H1 (cell line): Measurements from ENCODE around the gene PLIN1. TPM values are rescaled to one million over a fixed set of nuclear protein-coding genes. Genes with fewer than 3 reads are reported as not detected.

ENCODE experiments used
- CTCF ChIA-PET: fragments of 300-600 bp; sonication (Branson Sonifier 250); formaldehyde crosslinking; loops from one replicate; lab custom pipeline; 2021; ENCODE audit not compliant: partially characterized antibody; lab: Charles Lee
- POLR2A ChIA-PET: fragments of 300-600 bp; sonication (Branson Sonifier 250); formaldehyde crosslinking; loops from one replicate; lab custom pipeline; 2021; ENCODE audit warnings: inconsistent platforms; ENCODE audit not compliant: partially characterized antibody; lab: Charles Lee
- DNase-seq, 2 experiments: peaks; one replicate each; pipeline versions ENCODE4 v3.0.0 to v3.0.0-alpha.2; 2010 to 2022; ENCODE audit warnings: low spot score in 2 of 2, low read depth in 1 of 2, mixed read lengths in 1 of 2
- FAIRE-seq: peaks from 2 replicates; lab custom pipeline; 2011; peaks lifted over from hg19 to GRCh38; lab: Jason Lieb, UNC
- H2AFZ ChIP-seq: 2 replicates; pipeline ENCODE4 v1.8.1; 2012; ENCODE audit warnings: low read length, inconsistent platforms
- H2AK5ac ChIP-seq: 2 replicates; pipeline ENCODE4 v1.6.1; 2013; ENCODE audit warnings: low read depth, low read length
- H2BK120ac ChIP-seq: replicated peaks from 2 replicates; pipeline ENCODE3; 2013; ENCODE audit warnings: low read depth, low read length, inconsistent platforms
- H2BK12ac ChIP-seq: 2 replicates; pipeline ENCODE4 v1.6.1; 2013; ENCODE audit warnings: low read depth, low read length
- H2BK15ac ChIP-seq: 2 replicates; pipeline ENCODE4 v1.6.1; 2013; ENCODE audit warnings: low read length
- H2BK20ac ChIP-seq: 2 replicates; pipeline ENCODE4 v1.6.1; 2013; ENCODE audit warnings: low read length
- H2BK5ac ChIP-seq: 2 replicates; pipeline ENCODE4 v1.6.1; 2013; ENCODE audit warnings: low read depth, low read length
- H3K14ac ChIP-seq: 2 replicates; pipeline ENCODE4 v1.6.1; 2013; ENCODE audit warnings: inconsistent platforms; ENCODE audit not compliant: insufficient read length
- H3K18ac ChIP-seq: 2 replicates; pipeline ENCODE4 v1.6.1; 2013; ENCODE audit warnings: low read length; ENCODE audit errors: extremely low read depth
- H3K23ac ChIP-seq: 2 replicates; pipeline ENCODE4 v1.6.1; 2013; ENCODE audit warnings: inconsistent platforms; ENCODE audit not compliant: insufficient read length
- H3K23me2 ChIP-seq: 2 replicates; pipeline ENCODE4 v1.6.1; 2013; ENCODE audit warnings: low read depth, low read length
- H3K27ac ChIP-seq: 2 replicates; pipeline ENCODE4 v1.6.1; 2011; ENCODE audit warnings: low read depth, low read length, inconsistent platforms
- H3K27me3 ChIP-seq, 4 experiments: replicated peaks in 1 of 4; 1 replicate in 1 of 4; 2 replicates in 3 of 4; pipeline versions ENCODE4 v1.6.1 to v1.8.1; 2011 to 2013; ENCODE audit warnings: low read length in 3 of 4, mild to moderate bottlenecking in 3 of 4, inconsistent platforms in 2 of 4, mixed read lengths in 2 of 4, moderate library complexity in 1 of 4; ENCODE audit not compliant: control insufficient read depth in 3 of 4, insufficient read depth in 3 of 4; ENCODE audit errors: extremely low read depth in 1 of 4
- H3K36me3 ChIP-seq, 4 experiments: 2 replicates each; pipeline versions ENCODE4 v1.6.1 to v1.8.1; 2011 to 2013; ENCODE audit warnings: mild to moderate bottlenecking in 4 of 4, low read length in 3 of 4, moderate library complexity in 2 of 4, control low read depth in 1 of 4, inconsistent platforms in 1 of 4; ENCODE audit not compliant: insufficient read depth in 4 of 4, control insufficient read depth in 2 of 4
- H3K4ac ChIP-seq: replicated peaks from 2 replicates; pipeline ENCODE3; 2013; ENCODE audit warnings: low read length, low read depth, mixed read lengths, inconsistent platforms; ENCODE audit not compliant: insufficient read length
- H3K4me1 ChIP-seq, 4 experiments: replicated peaks in 1 of 4; 1 replicate in 1 of 4; 2 replicates in 3 of 4; pipeline versions ENCODE4 v1.6.1 to v1.8.1; 2011 to 2013; ENCODE audit warnings: low read length in 3 of 4, inconsistent platforms in 2 of 4, mixed read lengths in 1 of 4; ENCODE audit not compliant: insufficient read depth in 4 of 4, control insufficient read depth in 3 of 4
- H3K4me2 ChIP-seq, 2 experiments: 2 replicates each; pipeline versions ENCODE4 v1.6.1 to v1.8.1; 2011 to 2013; ENCODE audit warnings: low read depth in 2 of 2, low read length in 2 of 2, control low read depth in 1 of 2, inconsistent platforms in 1 of 2, mild to moderate bottlenecking in 1 of 2; ENCODE audit not compliant: insufficient read depth in 1 of 2
- H3K4me3 ChIP-seq, 4 experiments: fragments of 200-600, 300-600 bp in 1 of 4; sonication (generic), shearing (Covaris generic), sonication (Bioruptor Twin) in 1 of 4; 2 replicates each; pipeline versions ENCODE4 v1.5.1 to v1.8.1; 2011 to 2016; ENCODE audit warnings: low read length in 4 of 4, low read depth in 3 of 4, control low read depth in 2 of 4, inconsistent platforms in 2 of 4, mild to moderate bottlenecking in 2 of 4, mixed read lengths in 1 of 4, moderate library complexity in 1 of 4; ENCODE audit not compliant: insufficient read depth in 2 of 4; ENCODE audit errors: extremely low read depth in 1 of 4
- H3K56ac ChIP-seq: replicated peaks from 2 replicates; pipeline ENCODE3; 2013; ENCODE audit warnings: low read depth, mild to moderate bottlenecking, mixed read lengths, low read length, inconsistent platforms; ENCODE audit not compliant: insufficient read length
- H3K79me1 ChIP-seq: 2 replicates; pipeline ENCODE4 v1.6.1; 2013; ENCODE audit warnings: low read depth, low read length, control low read depth
- H3K79me2 ChIP-seq, 2 experiments: 2 replicates each; pipeline versions ENCODE4 v1.6.1 to v1.8.1; 2012 to 2013; ENCODE audit warnings: low read length in 2 of 2, mild to moderate bottlenecking in 2 of 2, inconsistent platforms in 1 of 2; ENCODE audit not compliant: insufficient read depth in 2 of 2, control insufficient read depth in 1 of 2
- H3K9ac ChIP-seq, 4 experiments: replicated peaks in 1 of 4; 1 replicate in 1 of 4; 2 replicates in 3 of 4; pipeline versions ENCODE4 v1.6.1 to v1.8.1; 2011 to 2013; ENCODE audit warnings: low read depth in 3 of 4, low read length in 3 of 4, control low read depth in 2 of 4, mild to moderate bottlenecking in 2 of 4, moderate library complexity in 2 of 4, inconsistent platforms in 1 of 4; ENCODE audit errors: extremely low read depth in 1 of 4
- H3K9me3 ChIP-seq, 2 experiments: 2 replicates each; pipeline versions ENCODE4 v1.6.1 to v1.8.1; 2012 to 2013; ENCODE audit warnings: mild to moderate bottlenecking in 2 of 2, moderate library complexity in 2 of 2, control low read depth in 1 of 2, inconsistent platforms in 1 of 2, low read depth in 1 of 2, low read length in 1 of 2, mixed read lengths in 1 of 2; ENCODE audit not compliant: insufficient read depth in 2 of 2
- H4K20me1 ChIP-seq, 2 experiments: replicated peaks in 1 of 2; 2 replicates each; pipeline versions ENCODE3 to v1.8.1; 2011 to 2013; ENCODE audit warnings: inconsistent platforms in 2 of 2, low read length in 2 of 2, mild to moderate bottlenecking in 1 of 2; ENCODE audit not compliant: insufficient read depth in 2 of 2, control insufficient read depth in 1 of 2
- H4K5ac ChIP-seq: 2 replicates; pipeline ENCODE4 v1.6.1; 2013; ENCODE audit warnings: low read length, low read depth, mixed read lengths, inconsistent platforms; ENCODE audit not compliant: insufficient read length
- H4K8ac ChIP-seq: 2 replicates; pipeline ENCODE4 v1.8.0; 2013; ENCODE audit warnings: mild to moderate bottlenecking, moderate library complexity, low read length, inconsistent platforms; ENCODE audit not compliant: insufficient read depth; ENCODE audit errors: extremely low read depth
- H4K91ac ChIP-seq: replicated peaks from 2 replicates; pipeline ENCODE3; 2013; ENCODE audit warnings: low read length, mixed read lengths, inconsistent platforms; ENCODE audit not compliant: insufficient read length
- FOSL1 ChIP-seq: IDR thresholded peaks from 2 replicates; pipeline ENCODE4 v1.6.1; 2011; ENCODE audit warnings: mild to moderate bottlenecking, low read depth, low read length, moderate library complexity; ENCODE audit not compliant: insufficient read depth
- ZNF274 ChIP-seq: IDR thresholded peaks from 2 replicates; pipeline ENCODE4 v1.7.0; 2012; ENCODE audit warnings: low read length, borderline replicate concordance; ENCODE audit errors: extremely low read depth
- WGBS, 2 experiments: shearing (Covaris generic) in 1 of 2; methylation state at CpG; one replicate each; pipeline versions ENCODE4 v1.1.6 to v1.1.7; 2013 to 2015; ENCODE audit warnings: low lambda C conversion rate in 2 of 2, mixed read lengths in 2 of 2, inconsistent platforms in 1 of 2, low coverage in 1 of 2, missing lambda C conversion rate in 1 of 2; ENCODE audit not compliant: insufficient replicate concordance in 2 of 2, insufficient coverage in 1 of 2, insufficient read length in 1 of 2; ENCODE audit errors: extremely low coverage in 1 of 2, missing lambda C conversion rate in 1 of 2; 5-methylcytosine and 5-hydroxymethylcytosine counted together
- polyA plus RNA-seq, 7 experiments: library from polyadenylated mRNA; depleted of rRNA in 3 of 7; stranded (reverse) in 5 of 7; unstranded in 2 of 7; fragments of >200 nt in 5 of 7; fragments of 200-250 nt in 2 of 7; gene quantifications; 1 replicate in 5 of 7; 2 replicates in 1 of 7; 4 replicates in 1 of 7; pipeline versions ENCODE4 v1.2.1 to v1.2.3, GENCODE V29; 2011 to 2013; ENCODE audit warnings: missing spikeins in 2 of 7, mixed read lengths in 2 of 7
- total RNA-seq: library from RNA; stranded (reverse); fragmentation: NEBNext Ultra II Directional; extraction: Animal tissue kit (Norgen Biotek cat#: 25700); gene quantifications from 2 replicates; pipeline ENCODE4 v1.2.1, GENCODE V29; 2021

Gene PLIN1
- total and polyA plus RNA-seq, 2 of the 8 experiments (the other 6 are each of a cell fraction or from before 2014, with no cell fraction given): 0.33 TPM; not detected in 1

DNA sequence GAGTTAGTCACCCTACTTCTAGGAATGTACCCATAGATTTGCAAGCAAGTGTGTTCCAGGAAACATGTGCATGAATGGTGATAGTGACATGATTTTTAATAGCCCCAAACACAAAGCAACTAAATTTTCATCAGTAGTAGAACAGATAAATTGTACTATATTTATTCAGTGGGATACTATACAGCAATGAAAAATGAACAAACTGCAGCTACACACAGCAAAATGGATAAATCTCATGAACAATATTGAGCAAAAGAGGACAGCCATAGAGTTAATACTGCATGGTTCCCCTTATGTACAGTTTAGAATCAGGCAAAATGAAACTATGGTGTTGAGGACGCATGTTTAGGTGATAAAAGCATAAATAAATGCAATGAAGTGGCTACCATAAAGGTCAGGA, 45.9 kb upstream of the PLIN1 start:
- Histone ChIP-seq H2BK15ac (no peak overlapping the region), H3K4me2 (no peak overlapping the region), H3K18ac (no peak overlapping the region), H2AK5ac (no peak overlapping the region), H3K27me3 (no peaks in the 10 kb centered on the region; a peak in 1 of 7 replicates), H3K14ac (no peak overlapping the region), H3K4me1 (no peaks in the 10 kb centered on the region), H3K9me3 (peaks cover 3 to 8% of the 10 kb centered on the region in 2 experiments; a peak in 2 of 4 replicates), H3K36me3 (no peaks in the 10 kb centered on the region), H4K8ac (no peak overlapping the region), H4K91ac (no peak overlapping the region), H3K56ac (no peak overlapping the region), H2BK120ac (no peak overlapping the region), H3K79me2 (no peaks in the 10 kb centered on the region), H2BK20ac (no peak overlapping the region), H2BK5ac (no peak overlapping the region), H4K5ac (no peak overlapping the region), H3K9ac (no peak overlapping the region), H4K20me1 (no peaks in the 10 kb centered on the region), H3K23me2 (no peaks in the 10 kb centered on the region), H3K4me3 (no peak overlapping the region), H3K23ac (no peak overlapping the region), H2AFZ (no peak overlapping the region), H3K27ac (no peak overlapping the region), H3K4ac (no peak overlapping the region), H2BK12ac (no peak overlapping the region), H3K79me1 (no peaks in the 10 kb centered on the region)
- DNase-seq (no peak), FAIRE-seq (no peak)
- POLR2A ChIA-PET: no interaction called here
- CTCF ChIA-PET: no interaction called here
- 91% methylated on average over 1 of the region's 1 CpG; no CpG with 5 or more reads in 1 of the 2 experiments for WGBS, 2 experiments
- TF ChIP-seq FOSL1 (no peak), ZNF274 (no peak)
